Mesendoderm (in vitro differentiated cells): ENCODE measurements around the gene NRF1.
"Not testable (repeated sequence)": the region's sequence is repeated elsewhere in the genome, so short reads cannot be mapped to it uniquely, and the experiment has no call there.

Experiments
- DNase-seq: peaks from one replicate; pipeline ENCODE4 v3.0.0; 2013
- H2AK5ac ChIP-seq: 2 replicates; pipeline ENCODE4 v1.6.1; 2013; ENCODE audit warnings: low read length, inconsistent platforms
- H2BK120ac ChIP-seq: 2 replicates; pipeline ENCODE4 v1.6.1; 2013; ENCODE audit warnings: low read depth, mild to moderate bottlenecking, low read length, moderate library complexity, mixed read lengths
- H2BK15ac ChIP-seq: replicated peaks from 2 replicates; pipeline ENCODE4 v1.6.1; 2013; ENCODE audit warnings: low read depth, mild to moderate bottlenecking, moderate library complexity
- H2BK5ac ChIP-seq: 2 replicates; pipeline ENCODE4 v1.6.1; 2013; ENCODE audit warnings: low read length, inconsistent platforms
- H3K18ac ChIP-seq: 2 replicates; pipeline ENCODE4 v1.6.1; 2013; ENCODE audit warnings: mild to moderate bottlenecking, low read length, mixed read lengths
- H3K23ac ChIP-seq: one replicate; pipeline ENCODE4 v1.6.1; 2013; ENCODE audit warnings: low read length
- H3K27ac ChIP-seq: 2 replicates; pipeline ENCODE4 v1.5.1; 2013; ENCODE audit warnings: low read depth, mild to moderate bottlenecking, inconsistent platforms, low read length, moderate library complexity
- H3K27me3 ChIP-seq: 2 replicates; pipeline ENCODE4 v1.6.1; 2013; ENCODE audit warnings: low read length, control low read depth, mild to moderate bottlenecking, inconsistent platforms; ENCODE audit not compliant: insufficient read depth, poor library complexity
- H3K36me3 ChIP-seq: 2 replicates; pipeline ENCODE4 v1.6.1; 2013; ENCODE audit warnings: low read length, inconsistent platforms; ENCODE audit not compliant: control insufficient read depth, insufficient read depth
- H3K4ac ChIP-seq: one replicate; pipeline ENCODE4 v1.6.1; 2013; ENCODE audit warnings: low read depth, mild to moderate bottlenecking, low read length, moderate library complexity
- H3K4me1 ChIP-seq: 2 replicates; pipeline ENCODE4 v1.6.1; 2013; ENCODE audit warnings: low read depth, low read length, inconsistent platforms; ENCODE audit not compliant: control insufficient read depth
- H3K4me2 ChIP-seq: 2 replicates; pipeline ENCODE4 v1.6.1; 2013; ENCODE audit warnings: low read length
- H3K4me3 ChIP-seq: 2 replicates; pipeline ENCODE4 v1.5.1; 2013; ENCODE audit warnings: mild to moderate bottlenecking, low read length
- H3K56ac ChIP-seq: one replicate; pipeline ENCODE4 v1.6.1; 2013; ENCODE audit warnings: low read length
- H3K79me1 ChIP-seq: 2 replicates; pipeline ENCODE4 v1.6.1; 2013; ENCODE audit warnings: low read length, inconsistent platforms
- H3K79me2 ChIP-seq: 2 replicates; pipeline ENCODE4 v1.6.1; 2013; ENCODE audit warnings: mild to moderate bottlenecking, low read length; ENCODE audit not compliant: control insufficient read depth, insufficient read depth
- H3K9ac ChIP-seq: 2 replicates; pipeline ENCODE4 v1.6.1; 2013; ENCODE audit warnings: low read length, inconsistent platforms
- H4K5ac ChIP-seq: one replicate; pipeline ENCODE4 v1.6.1; 2013; ENCODE audit warnings: low read length
- H4K8ac ChIP-seq: one replicate; pipeline ENCODE4 v1.6.1; 2013; ENCODE audit warnings: low read depth, mild to moderate bottlenecking, control low read depth, low read length, moderate library complexity
- WGBS: extraction: QIAGEN DNeasy Blood & Tissue Kit; methylation state at CpG from one replicate; pipeline ENCODE4 v1.1.7; 2013; ENCODE audit warnings: low lambda C conversion rate, missing lambda C conversion rate; ENCODE audit not compliant: insufficient coverage; ENCODE audit errors: extremely low coverage; 5-methylcytosine and 5-hydroxymethylcytosine counted together

Gene NRF1

DNA sequence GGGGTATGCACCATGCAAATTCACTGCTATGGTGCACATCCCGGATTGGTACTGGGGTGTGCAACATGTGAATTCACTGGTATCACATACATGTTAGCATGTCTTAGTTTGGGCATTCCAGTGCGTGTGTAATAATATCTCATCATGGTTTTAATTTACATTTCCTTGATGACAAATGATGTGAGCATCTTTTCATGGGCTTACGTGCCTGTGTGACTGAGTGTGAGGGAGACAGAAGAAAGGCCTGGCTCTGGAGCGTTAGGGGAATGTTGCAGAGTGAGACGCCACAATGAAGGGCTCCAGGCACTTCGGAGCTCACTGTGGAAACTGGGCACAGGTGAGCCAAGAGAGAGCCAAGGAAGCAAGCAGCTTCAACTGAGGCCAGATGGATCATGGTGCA lies 178.6 kb downstream of the NRF1 start:
- no CpG with 5 or more reads among the region's 6 CpGs for WGBS
- H4K8ac ChIP-seq, result no peak overlapping the region

DNA sequence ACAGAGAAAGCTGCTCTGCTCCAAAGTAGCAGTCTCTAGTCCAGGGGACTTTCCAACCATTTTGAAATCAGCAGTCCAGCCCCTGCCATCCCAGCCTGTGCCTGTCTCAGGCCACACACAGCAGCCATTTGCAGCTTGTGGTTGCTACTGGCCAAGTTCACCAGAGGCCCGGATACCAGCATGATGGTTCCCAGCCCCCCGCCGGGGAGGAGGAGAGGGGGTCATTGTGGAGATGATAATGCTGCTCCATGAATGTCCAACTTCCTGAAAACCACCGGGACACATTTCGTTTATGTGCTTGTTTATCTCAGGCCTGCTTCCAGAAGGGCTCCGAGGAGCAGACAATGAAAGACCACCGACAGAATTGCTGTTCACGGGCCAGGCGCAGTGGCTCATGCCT lies 181.2 kb downstream of the NRF1 start:
- no peaks in the 10 kb centered on the region for H3K79me1 ChIP-seq

More for the DNA sequence above, 178.6 kb downstream of the NRF1 start:
- H3K56ac ChIP-seq, result no peak overlapping the region
- no peak overlapping the region for H3K18ac ChIP-seq
- no peak overlapping the region for H3K4me2 ChIP-seq
- H2AK5ac ChIP-seq, result no peak overlapping the region
- no peak overlapping the region for H2BK120ac ChIP-seq
- no peaks in the 10 kb centered on the region for H3K79me2 ChIP-seq
- DNase-seq, result no peak
- H2BK15ac ChIP-seq, result no peak overlapping the region
- H2BK5ac ChIP-seq, result no peak overlapping the region
- H3K4ac ChIP-seq, result no peak overlapping the region
- H3K27me3 ChIP-seq, result peaks cover 18% of the 10 kb centered on the region
- H3K27ac ChIP-seq, result no peak overlapping the region
- H3K9ac ChIP-seq, result no peak overlapping the region
- H4K5ac ChIP-seq, result no peak overlapping the region
- H3K79me1 ChIP-seq, result no peaks in the 10 kb centered on the region
- no peaks in the 10 kb centered on the region for H3K4me1 ChIP-seq
- H3K4me3 ChIP-seq, result no peak overlapping the region
- no peaks in the 10 kb centered on the region for H3K36me3 ChIP-seq
- H3K23ac ChIP-seq, result no peak overlapping the region

DNA sequence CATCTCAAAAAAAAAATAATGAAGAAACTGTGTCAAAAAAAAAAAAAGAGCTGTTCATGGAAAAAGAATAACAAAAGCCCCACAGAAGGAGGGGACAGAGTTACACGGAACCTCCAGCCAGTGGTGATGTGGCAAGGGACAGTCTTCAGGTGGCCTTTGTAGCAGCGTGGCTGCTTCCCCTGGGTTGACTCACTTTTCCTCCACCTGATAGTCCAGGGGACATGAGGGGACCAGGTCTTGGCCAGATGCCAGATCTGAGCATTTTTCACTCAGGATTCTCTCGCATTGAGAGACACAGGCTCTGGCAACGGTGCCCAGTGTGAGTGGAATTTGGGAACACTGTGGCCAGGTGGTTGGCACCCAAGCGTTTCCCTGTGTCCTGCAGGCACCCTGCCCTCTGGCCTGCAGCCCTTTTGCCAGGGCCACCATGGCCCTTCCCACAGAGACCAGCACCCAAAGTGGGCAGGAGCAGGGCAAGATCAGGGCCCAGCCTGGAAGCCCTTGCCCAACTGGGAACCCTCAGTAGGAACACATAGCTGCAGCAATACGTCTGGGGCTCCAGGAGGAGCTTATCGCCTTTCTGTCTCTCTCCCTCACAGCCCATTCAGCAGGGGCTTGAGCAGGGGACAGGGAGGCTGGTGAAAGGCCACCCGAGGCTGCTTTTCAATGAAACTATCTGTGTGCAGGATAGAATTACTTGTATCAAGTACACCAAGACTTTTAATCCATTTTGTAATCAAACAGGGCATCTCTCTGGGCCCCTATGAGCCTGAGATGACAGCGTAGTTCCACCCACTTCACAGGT lies 182.2 kb downstream of the NRF1 start:
- no peaks in the 10 kb centered on the region for H3K36me3 ChIP-seq
- no peak overlapping the region for H3K23ac ChIP-seq
- no peaks in the 10 kb centered on the region for H3K79me2 ChIP-seq
- H3K4me1 ChIP-seq, result no peaks in the 10 kb centered on the region
- no peak overlapping the region for H3K27ac ChIP-seq
- H4K5ac ChIP-seq, result no peak overlapping the region
- H3K9ac ChIP-seq, result no peak overlapping the region
- WGBS, result no CpG with 5 or more reads among the region's 9 CpGs
- H3K4me2 ChIP-seq, result no peak overlapping the region
- H3K56ac ChIP-seq, result no peak overlapping the region
- H4K8ac ChIP-seq, result no peak overlapping the region
- H3K79me1 ChIP-seq, result no peaks in the 10 kb centered on the region
- H3K18ac ChIP-seq, result no peak overlapping the region
- H3K4me3 ChIP-seq, result no peak overlapping the region
- H2BK5ac ChIP-seq, result no peak overlapping the region
- H2BK120ac ChIP-seq, result no peak overlapping the region
- DNase-seq, result no peak
- no peak overlapping the region for H2AK5ac ChIP-seq
- H3K4ac ChIP-seq, result no peak overlapping the region
- no peaks in the 10 kb centered on the region for H3K27me3 ChIP-seq
- no peak overlapping the region for H2BK15ac ChIP-seq

More for the DNA sequence above, 181.2 kb downstream of the NRF1 start:
- Histone ChIP-seq H4K5ac (no peak overlapping the region), H3K18ac (no peak overlapping the region), H3K4ac (no peak overlapping the region), H3K4me1 (no peaks in the 10 kb centered on the region), H2BK15ac (no peak overlapping the region), H3K9ac (no peak overlapping the region), H2BK5ac (no peak overlapping the region), H3K27me3 (no peaks in the 10 kb centered on the region), H3K79me2 (no peaks in the 10 kb centered on the region), H2AK5ac (no peak overlapping the region), H3K36me3 (no peaks in the 10 kb centered on the region), H4K8ac (no peak overlapping the region), H3K4me3 (no peak overlapping the region), H3K56ac (no peak overlapping the region), H3K4me2 (no peak overlapping the region), H3K23ac (no peak overlapping the region), H2BK120ac (no peak overlapping the region), H3K27ac (no peak overlapping the region)
- no peak for DNase-seq
- WGBS, result no CpG with 5 or more reads among the region's 9 CpGs

DNA sequence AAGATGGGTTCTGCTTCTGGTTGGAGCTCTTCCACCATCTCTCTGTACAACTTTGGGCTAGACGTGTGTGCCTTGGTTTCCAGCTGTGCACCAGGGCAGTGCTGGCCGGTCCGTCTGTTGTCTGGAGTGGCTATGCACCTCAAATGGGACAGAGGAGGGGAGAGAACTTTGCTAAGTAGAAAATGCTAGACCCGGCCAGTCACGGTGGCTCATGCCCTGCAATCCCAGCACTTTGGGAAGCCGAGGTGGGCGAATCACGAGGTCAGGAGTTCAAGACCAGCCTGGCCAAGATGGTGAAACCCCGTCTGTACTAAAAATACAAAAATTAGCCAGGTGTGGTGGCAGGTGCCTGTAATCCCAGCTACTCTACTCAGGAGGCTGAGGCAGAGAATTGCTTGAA lies 182.9 kb downstream of the NRF1 start:
- not testable (repeated sequence) for H2BK5ac ChIP-seq
- WGBS, result no CpG with 5 or more reads among the region's 9 CpGs

DNA sequence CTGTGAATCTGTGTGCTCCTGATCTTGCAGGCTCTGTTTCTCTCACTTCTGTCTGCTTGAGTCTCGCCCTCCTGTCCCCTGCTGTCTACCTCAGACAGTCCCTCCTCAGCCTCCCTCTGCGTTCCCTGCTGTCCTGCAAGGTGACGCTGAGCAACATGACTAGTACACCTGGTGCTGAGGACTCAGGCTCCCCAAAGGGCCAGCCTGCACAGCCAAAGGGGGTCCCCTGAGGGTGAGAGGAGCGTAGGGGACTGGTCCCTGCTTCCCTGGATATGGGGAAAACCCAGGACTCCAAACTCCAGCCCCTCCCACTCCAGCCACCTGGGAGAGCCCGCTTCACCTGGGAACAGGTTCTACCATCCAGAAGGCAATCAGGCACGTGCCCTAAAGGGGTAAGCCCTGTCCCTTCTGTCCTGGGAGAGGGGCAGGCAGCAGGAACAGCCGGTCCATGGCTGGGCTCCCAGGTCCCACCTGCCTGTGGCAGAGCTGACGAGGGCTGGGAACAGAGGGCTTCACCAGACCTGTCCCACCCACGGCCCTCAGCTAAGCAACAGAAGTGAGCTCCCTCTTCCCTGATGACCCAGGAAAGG lies 184.8 kb downstream of the NRF1 start:
- Histone ChIP-seq H4K8ac (no peak overlapping the region), H2AK5ac (no peak overlapping the region), H3K36me3 (no peaks in the 10 kb centered on the region), H3K27ac (no peak overlapping the region), H3K18ac (no peak overlapping the region), H3K4me2 (no peak overlapping the region), H3K4me3 (no peak overlapping the region), H2BK15ac (no peak overlapping the region), H3K79me2 (no peaks in the 10 kb centered on the region), H2BK120ac (no peak overlapping the region), H3K79me1 (no peaks in the 10 kb centered on the region), H2BK5ac (no peak overlapping the region), H4K5ac (no peak overlapping the region), H3K4me1 (no peaks in the 10 kb centered on the region), H3K27me3 (no peaks in the 10 kb centered on the region), H3K56ac (no peak overlapping the region), H3K9ac (no peak overlapping the region), H3K4ac (no peak overlapping the region), H3K23ac (no peak overlapping the region)
- WGBS, result no CpG with 5 or more reads among the region's 9 CpGs
- DNase-seq, result no peak

More for the DNA sequence above, 182.9 kb downstream of the NRF1 start:
- not testable (repeated sequence) for H3K36me3 ChIP-seq, H3K4me3 ChIP-seq, H3K18ac ChIP-seq, H2BK120ac ChIP-seq, H3K4ac ChIP-seq, H3K79me1 ChIP-seq, H4K8ac ChIP-seq, H3K79me2 ChIP-seq, H2AK5ac ChIP-seq, H3K27ac ChIP-seq, H3K27me3 ChIP-seq, H3K23ac ChIP-seq, H3K4me1 ChIP-seq, H3K9ac ChIP-seq, H2BK15ac ChIP-seq, DNase-seq, H3K4me2 ChIP-seq, H4K5ac ChIP-seq, H3K56ac ChIP-seq
